CD4-positive, alpha-beta T cell (primary cell): ENCODE measurements around the gene DIRAS3. TPM values are rescaled to one million over a fixed set of nuclear protein-coding genes. Genes with fewer than 3 reads are reported as not detected.
"Not testable (repeated sequence)": the region's sequence is repeated elsewhere in the genome, so short reads cannot be mapped to it uniquely, and the experiment has no call there.

Experiments
- ATAC-seq: fragments of 200-7000 bp; cut with Tn5 transposase; one replicate; pipeline ENCODE4 v1.10.0; 2022; ENCODE audit warnings: mild to moderate bottlenecking; ENCODE audit not compliant: poor library complexity
- CTCF ChIA-PET: fragments of 350-600 bp; sonication (Branson Sonifier 250); formaldehyde crosslinking; loops from one replicate; lab custom pipeline; 2021; ENCODE audit warnings: antibody characterized with exemption, inconsistent platforms; lab: Charles Lee
- POLR2A ChIA-PET: fragments of 350-600 bp; sonication (Branson Sonifier 250); formaldehyde crosslinking; loops from one replicate; lab custom pipeline; 2021; ENCODE audit warnings: antibody characterized with exemption, inconsistent platforms; lab: Charles Lee
- DNase-seq, 14 experiments: peaks; one replicate each; pipeline ENCODE4 v3.0.0-alpha.2; 2013 to 2020; ENCODE audit warnings: mixed read lengths in 2 of 14
- H3K27ac ChIP-seq, 2 donors: one replicate each; pipeline versions ENCODE4 v1.5.1 to v1.7.0; 2013; ENCODE audit warnings: low read length in 2 of 2, low read depth in 1 of 2, mild to moderate bottlenecking in 1 of 2
- H3K27me3 ChIP-seq, 2 experiments: 1 replicate in 1 of 2; 2 replicates in 1 of 2; pipeline versions ENCODE4 v1.6.1 to v1.7.0; 2013; ENCODE audit warnings: low read length in 2 of 2, control low read depth in 1 of 2, mild to moderate bottlenecking in 1 of 2, moderate library complexity in 1 of 2; ENCODE audit not compliant: insufficient read depth in 2 of 2, control insufficient read depth in 1 of 2
- H3K36me3 ChIP-seq: one replicate; pipeline ENCODE4 v1.6.1; 2013; ENCODE audit warnings: low read length, control low read depth; ENCODE audit not compliant: insufficient read depth
- H3K4me1 ChIP-seq: one replicate; pipeline ENCODE4 v1.6.1; 2013; ENCODE audit warnings: low read length, control low read depth; ENCODE audit not compliant: insufficient read depth
- H3K4me3 ChIP-seq: one replicate; pipeline ENCODE4 v1.5.1; 2013; ENCODE audit warnings: mild to moderate bottlenecking, low read length, moderate library complexity
- H3K9me3 ChIP-seq, 2 experiments: 1 replicate in 1 of 2; 2 replicates in 1 of 2; pipeline versions ENCODE4 v1.6.1 to v1.7.0; 2013; ENCODE audit warnings: low read length in 2 of 2, mild to moderate bottlenecking in 2 of 2, control low read depth in 1 of 2, moderate library complexity in 1 of 2; ENCODE audit not compliant: control insufficient read depth in 1 of 2, insufficient read depth in 1 of 2
- H3K27ac Mint-ChIP-seq: one replicate; pipeline ENCODE4 v1.8.0; 2020; ENCODE audit warnings: mixed read lengths
- H3K27me3 Mint-ChIP-seq: one replicate; pipeline ENCODE4 v1.8.0; 2021; ENCODE audit warnings: mixed read lengths
- H3K36me3 Mint-ChIP-seq: one replicate; pipeline ENCODE4 v1.8.0; 2021; ENCODE audit warnings: low read depth, mixed read lengths
- H3K4me1 Mint-ChIP-seq: one replicate; pipeline ENCODE4 v1.8.0; 2021; ENCODE audit warnings: low read depth, mixed read lengths
- H3K4me3 Mint-ChIP-seq: one replicate; pipeline ENCODE4 v1.8.0; 2020; ENCODE audit warnings: mild to moderate bottlenecking, mixed read lengths
- H3K9me3 Mint-ChIP-seq: one replicate; pipeline ENCODE4 v1.8.0; 2020; ENCODE audit warnings: mixed read lengths
- intact Hi-C, 2 experiments: fragments of 100-400 bp; cut with DNase I in 1 of 2; cut with micrococcal nuclease in 1 of 2; formaldehyde crosslinking; loops; one replicate each; pipeline versions ENCODE4 v1.15.1 to v1.9.0; 2023 to 2025; cut with DNase I, micrococcal nuclease
- total RNA-seq, 174 experiments: library from RNA in 2 of 174; stranded (reverse) in 2 of 174; gene quantifications; one replicate each; pipeline ENCODE4 v1.2.3 and lab custom pipeline; 2021 to 2026
- TF ChIP-seq, protein P1 (sequence below): fragments of 200-600 bp; IDR thresholded peaks from one replicate; pipeline ENCODE4 v1.8.0; 2022; ENCODE audit warnings: antibody characterized with exemption, mild to moderate bottlenecking

DIRAS3 gene
- total RNA-seq, 2 experiments from 2014 or later = not detected

DNA sequence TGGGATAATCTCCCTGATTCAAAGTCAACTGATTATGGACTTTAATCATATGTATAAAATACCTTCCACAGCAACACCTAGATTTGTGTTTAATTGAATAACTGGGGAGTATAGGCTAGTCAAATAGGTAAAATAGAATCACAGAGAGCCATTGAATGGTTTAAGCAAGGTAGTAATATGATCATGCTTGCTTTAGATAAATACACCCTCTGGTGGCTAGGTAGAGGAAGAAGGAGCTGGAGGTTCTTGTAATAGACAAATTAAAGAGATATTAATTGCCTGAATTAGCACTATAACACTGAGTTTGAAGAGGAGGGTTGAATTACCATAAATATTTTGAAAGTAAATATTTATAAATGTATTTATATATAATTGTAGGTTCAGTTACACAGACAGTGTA, 40.3 kb downstream of the DIRAS3 start:
- Histone ChIP-seq H3K27me3 (peaks cover 0 to 6% of the 10 kb centered on the region in 2 experiments), H3K9me3 (peaks cover 0 to 7% of the 10 kb centered on the region in 2 experiments), H3K4me3 (no peak overlapping the region), H3K27ac (no peak overlapping the region), H3K4me1 (no peaks in the 10 kb centered on the region), H3K36me3 (no peaks in the 10 kb centered on the region)
- no peak overlapping the region for H3K4me3 Mint-ChIP-seq
- ChIA-PET POLR2A (no interaction called here), CTCF (no interaction called here)
- no peak for ATAC-seq
- intact Hi-C loops = no loop called here
- TF ChIP-seq, protein P1, sequence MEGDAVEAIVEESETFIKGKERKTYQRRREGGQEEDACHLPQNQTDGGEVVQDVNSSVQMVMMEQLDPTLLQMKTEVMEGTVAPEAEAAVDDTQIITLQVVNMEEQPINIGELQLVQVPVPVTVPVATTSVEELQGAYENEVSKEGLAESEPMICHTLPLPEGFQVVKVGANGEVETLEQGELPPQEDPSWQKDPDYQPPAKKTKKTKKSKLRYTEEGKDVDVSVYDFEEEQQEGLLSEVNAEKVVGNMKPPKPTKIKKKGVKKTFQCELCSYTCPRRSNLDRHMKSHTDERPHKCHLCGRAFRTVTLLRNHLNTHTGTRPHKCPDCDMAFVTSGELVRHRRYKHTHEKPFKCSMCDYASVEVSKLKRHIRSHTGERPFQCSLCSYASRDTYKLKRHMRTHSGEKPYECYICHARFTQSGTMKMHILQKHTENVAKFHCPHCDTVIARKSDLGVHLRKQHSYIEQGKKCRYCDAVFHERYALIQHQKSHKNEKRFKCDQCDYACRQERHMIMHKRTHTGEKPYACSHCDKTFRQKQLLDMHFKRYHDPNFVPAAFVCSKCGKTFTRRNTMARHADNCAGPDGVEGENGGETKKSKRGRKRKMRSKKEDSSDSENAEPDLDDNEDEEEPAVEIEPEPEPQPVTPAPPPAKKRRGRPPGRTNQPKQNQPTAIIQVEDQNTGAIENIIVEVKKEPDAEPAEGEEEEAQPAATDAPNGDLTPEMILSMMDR = no peak
- no peaks in the 10 kb centered on the region for H3K27me3 Mint-ChIP-seq
- H3K4me1 Mint-ChIP-seq = no peaks in the 10 kb centered on the region
- H3K9me3 Mint-ChIP-seq = no peaks in the 10 kb centered on the region
- no peaks in the 10 kb centered on the region for H3K36me3 Mint-ChIP-seq
- H3K27ac Mint-ChIP-seq = no peak overlapping the region
- no peak for DNase-seq

DNA sequence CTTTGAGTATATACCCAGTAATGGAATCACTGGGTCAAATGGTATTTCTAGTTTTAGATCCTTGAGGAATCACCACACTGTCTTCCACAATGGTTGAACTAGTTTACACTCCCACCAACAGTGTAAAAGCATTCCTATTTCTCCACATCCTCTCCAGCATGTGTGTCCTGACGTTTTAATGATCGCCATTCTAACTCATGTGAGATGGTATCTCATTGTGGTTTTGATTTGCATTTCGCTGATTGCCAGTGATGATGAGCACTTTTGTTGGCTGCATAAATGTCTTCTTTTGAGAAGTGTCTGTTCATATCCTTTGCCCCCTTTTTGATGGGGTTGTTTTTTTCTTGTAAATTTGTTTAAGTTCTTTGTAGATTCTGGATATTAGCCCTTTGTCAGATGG, 46.8 kb downstream of the DIRAS3 start:
- CTCF ChIA-PET, POLR2A ChIA-PET, H3K4me3 ChIP-seq, H3K9me3 Mint-ChIP-seq, H3K27ac ChIP-seq, H3K27ac Mint-ChIP-seq, intact Hi-C loops, H3K4me1 ChIP-seq, H3K36me3 ChIP-seq, DNase-seq, H3K27me3 Mint-ChIP-seq, ATAC-seq, H3K4me1 Mint-ChIP-seq, H3K36me3 Mint-ChIP-seq, H3K27me3 ChIP-seq, H3K4me3 Mint-ChIP-seq: not testable (repeated sequence)
- H3K9me3 ChIP-seq = peaks cover 10 to 11% of the 10 kb centered on the region in 2 experiments

DNA sequence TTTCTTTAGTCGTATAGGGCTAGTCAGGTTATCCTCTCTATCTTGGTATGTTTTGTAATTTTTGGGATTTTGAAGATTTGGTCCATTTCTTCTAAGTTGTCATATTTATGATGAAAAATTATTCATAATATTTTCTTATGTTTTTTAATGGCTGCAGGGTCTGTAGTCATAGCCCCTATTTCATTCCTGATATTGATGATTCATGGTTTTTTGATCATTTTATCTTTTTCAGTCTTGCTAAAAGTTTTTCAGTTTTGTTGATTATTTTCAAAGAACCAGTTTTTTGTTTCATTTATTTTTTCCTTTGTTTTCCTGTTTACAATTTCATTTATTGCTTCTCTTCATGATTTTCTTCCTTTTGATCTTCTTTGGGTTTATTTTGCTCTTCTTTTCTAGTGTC, 50.2 kb downstream of the DIRAS3 start:
- ChIA-PET CTCF (interaction anchor here (0.7 kb wide), 1 partner anchor 96 kb away, joined by 3 read pairs; no protein-coding TSS in a partner anchor), POLR2A (no interaction called here)
- no peak for DNase-seq
- H3K4me1 ChIP-seq = no peaks in the 10 kb centered on the region
- Mint-ChIP-seq H3K4me3 (no peak overlapping the region), H3K4me1 (no peaks in the 10 kb centered on the region), H3K9me3 (peaks cover 12% of the 10 kb centered on the region), H3K27ac (no peak overlapping the region), H3K27me3 (no peaks in the 10 kb centered on the region), H3K36me3 (no peaks in the 10 kb centered on the region)
- H3K4me3 ChIP-seq = no peak overlapping the region
- no peaks in the 10 kb centered on the region for H3K27me3 ChIP-seq
- intact Hi-C loops = no loop called here
- no peaks in the 10 kb centered on the region for H3K36me3 ChIP-seq
- H3K27ac ChIP-seq = no peak overlapping the region
- ATAC-seq = no peak
- TF ChIP-seq, protein P1 = no peak
- H3K9me3 ChIP-seq = peaks cover 6 to 11% of the 10 kb centered on the region in 2 experiments

DNA sequence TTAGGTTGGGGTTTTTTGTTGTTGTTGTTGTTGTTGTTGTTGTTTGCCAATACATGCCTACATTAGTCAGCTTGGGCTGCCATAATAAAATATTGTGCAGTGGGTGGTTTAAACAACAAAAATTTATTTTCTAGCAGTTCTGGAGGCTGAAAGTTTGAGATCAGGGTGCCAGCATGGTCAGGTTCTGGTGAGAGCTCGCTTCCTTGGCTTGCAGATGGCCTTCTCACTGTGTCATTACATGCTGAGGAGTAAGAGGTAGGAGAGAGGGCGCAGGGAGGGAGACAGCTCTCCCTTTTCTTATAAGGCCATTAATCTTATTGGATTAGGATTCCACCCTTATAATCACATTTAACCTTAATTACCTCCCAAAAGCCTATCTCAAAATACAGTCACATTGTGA, 52.7 kb downstream of the DIRAS3 start:
- Histone ChIP-seq H3K9me3 (peaks cover 6 to 12% of the 10 kb centered on the region in 2 experiments), H3K27me3 (no peaks in the 10 kb centered on the region), H3K27ac (no peak overlapping the region), H3K4me1 (no peaks in the 10 kb centered on the region), H3K4me3 (no peak overlapping the region), H3K36me3 (no peaks in the 10 kb centered on the region)
- Mint-ChIP-seq H3K27ac (no peak overlapping the region), H3K9me3 (peaks cover 18% of the 10 kb centered on the region), H3K36me3 (no peaks in the 10 kb centered on the region), H3K27me3 (no peaks in the 10 kb centered on the region), H3K4me3 (no peak overlapping the region), H3K4me1 (no peaks in the 10 kb centered on the region)
- ChIA-PET POLR2A (no interaction called here), CTCF (no interaction called here)
- ATAC-seq (no peak), DNase-seq (no peak)
- intact Hi-C loops = no loop called here
- TF ChIP-seq, protein P1 = no peak
